Right lobe of liver (tissue), 6 donors: Measurements from ENCODE around the gene SKIC2. TPM values are rescaled to one million over a fixed set of nuclear protein-coding genes. Genes with fewer than 3 reads are reported as not detected.

Experiments
- ATAC-seq, 4 donors: fragments of 200-7000 bp; cut with Tn5 transposase; one replicate each; pipeline ENCODE4 v1.9.1; 2020; ENCODE audit warnings: mild to moderate bottlenecking in 4 of 4, moderate library complexity in 4 of 4
- DNase-seq, 3 donors: peaks; one replicate each; pipeline ENCODE4 v3.0.0-alpha.2; 2020
- H3K27ac ChIP-seq, 3 donors: fragments of 200-600 bp; one replicate each; pipeline ENCODE4 v1.8.0; 2022
- H3K27me3 ChIP-seq, 2 donors: fragments of 200-600 bp; one replicate each; pipeline ENCODE4 v1.8.0; 2022
- H3K36me3 ChIP-seq, 4 donors: fragments of 200-600 bp; sonication (generic) in 1 of 4; one replicate each; pipeline versions ENCODE4 v1.5.1 to v1.8.0; 2017 to 2022; ENCODE audit warnings: control low read depth in 1 of 4
- H3K4me1 ChIP-seq, 4 donors: fragments of 200-600 bp; sonication (generic) in 1 of 4; one replicate each; pipeline versions ENCODE4 v1.5.1 to v1.8.0; 2017 to 2022; ENCODE audit warnings: control low read depth in 1 of 4
- H3K4me3 ChIP-seq, 3 donors: fragments of 200-600 bp; one replicate each; pipeline ENCODE4 v1.8.0; 2022
- H3K9me3 ChIP-seq, 4 donors: fragments of 200-600 bp; sonication (generic) in 1 of 4; one replicate each; pipeline versions ENCODE4 v1.5.1 to v1.8.0; 2017 to 2022; ENCODE audit warnings: control low read depth in 1 of 4
- CTCF ChIP-seq, 4 donors: fragments of 200-600 bp in 3 of 4; fragments of 450-650 bp in 1 of 4; IDR thresholded peaks; one replicate each; pipeline versions ENCODE4 v1.5.1 to v1.8.0; 2016 to 2022; ENCODE audit warnings: antibody characterized with exemption in 4 of 4, mild to moderate bottlenecking in 2 of 4
- POLR2A ChIP-seq: fragments of 450-650 bp; IDR thresholded peaks from one replicate; pipeline ENCODE4 v1.6.1; 2017; ENCODE audit warnings: antibody characterized with exemption, mild to moderate bottlenecking
- WGBS: methylation state at CpG from one replicate; pipeline ENCODE4 v1.1.6; 2018; ENCODE audit warnings: low coverage, low lambda C conversion rate; ENCODE audit not compliant: insufficient coverage; ENCODE audit errors: missing lambda C conversion rate; 5-methylcytosine and 5-hydroxymethylcytosine counted together
- intact Hi-C, 2 donors: fragments of 100-400 bp; cut with DNase I; formaldehyde crosslinking; loops; one replicate each; pipeline versions ENCODE4 v1.11.2 to v1.14.1; 2022
- total RNA-seq, 6 experiments: library from RNA; depleted of rRNA in 2 of 6; stranded (reverse); fragments of >200 nt in 2 of 6; fragmentation: NEBNext Ultra II Directional in 3 of 6; extraction: Animal tissue kit (Norgen Biotek cat#: 25700) in 3 of 6; gene quantifications; one replicate each; pipeline versions ENCODE4 v1.1.0 to v1.2.4, GENCODE V29; 2016 to 2023
- donor health status: DM: no; HTN: yes; CAD: no.
- donor health status: DM: no; HTN: no; CAD: no.
- donor health status: DM: no; HTN: no; CAD: no.
- donor health status: DM: no; HTN: yes; CAD: no.
- donor health status: DM: no; HTN: yes; CAD: no.

SKIC2 gene
- total RNA-seq, 6 experiments from 2014 or later = 26.3 to 73.1 (median 47.1) TPM

- no peak for TF ChIP-seq POLR2A
- TF ChIP-seq CTCF (IDR thresholded peaks at IDR 0.05) = no peak
- H3K9me3 ChIP-seq = no peaks in the 10 kb centered on the region
- 83% methylated on average over 1 of the region's 3 CpGs for WGBS
- DNase-seq (no peak), ATAC-seq (no peak)
- H3K36me3 ChIP-seq = peaks cover 0 to 58% (median 21%) of the 10 kb centered on the region in 4 donors
- intact Hi-C loops = no loop called here
- no peaks in the 10 kb centered on the region for H3K27me3 ChIP-seq
- H3K4me3 ChIP-seq = no peak overlapping the region
- peaks cover 0 to 42% (median 19%) of the 10 kb centered on the region in 4 donors for H3K4me1 ChIP-seq
- peak overlapping the region in 1 of 3 donors; percentile 91 for H3K27ac ChIP-seq
These were observed 15.2 kb upstream of the SKIC2 start for GRCh38 chr6:31943742-31944141.

- Histone ChIP-seq H3K27ac (peak overlapping the region; percentile 51 to 91 (median 66)), H3K9me3 (no peaks in the 10 kb centered on the region), H3K27me3 (no peaks in the 10 kb centered on the region), H3K36me3 (peaks cover 0 to 58% (median 21%) of the 10 kb centered on the region in 4 donors), H3K4me1 (peaks cover 0 to 41% (median 19%) of the 10 kb centered on the region in 4 donors), H3K4me3 (peak overlapping the region in 1 of 3 donors; percentile 78)
- TF ChIP-seq CTCF (IDR thresholded peaks at IDR 0.05) = no peak
- no peak for TF ChIP-seq POLR2A
- 59% methylated on average over 5 of the region's 9 CpGs for WGBS
- intact Hi-C loops = no loop called here
- DNase-seq = no peak
- ATAC-seq = peak in 1 of 4 donors; percentile 17
These were observed 13.8 kb upstream of the SKIC2 start for GRCh38 chr6:31945154-31945506.

GRCh38 chr6:31945507-31946369, 13.2 kb upstream of the SKIC2 start, which contains the start of gene CFB:
Gene CFB (plus strand): TSS chr6:31946095. CDS start chr6:31946222, 127 bp downstream.
- intact Hi-C loops = no loop called here
- Histone ChIP-seq H3K36me3 (peaks cover 0 to 58% (median 24%) of the 10 kb centered on the region in 4 donors), H3K4me3 (peak within 1 kb of the TSS; percentile 57 to 92 (median 78)), H3K9me3 (no peaks in the 10 kb centered on the region), H3K27me3 (no peaks in the 10 kb centered on the region), H3K4me1 (peaks cover 0 to 37% (median 19%) of the 10 kb centered on the region in 4 donors), H3K27ac (peak within 1 kb of the TSS; percentile 89 to 96 (median 91))
- TF ChIP-seq POLR2A (peak; percentile 98), CTCF (IDR thresholded peaks at IDR 0.05) (no peak)
- DNase-seq (peak; percentile 89 to 98 (median 96)), ATAC-seq (peak; percentile 76 to 96 (median 89))
- 10% methylated on average over 6 of the region's 11 CpGs for WGBS

GRCh38 chr6:31946370-31946885, 12.5 kb upstream of the SKIC2 start:
- Histone ChIP-seq H3K4me3 (peak overlapping the region; percentile 57 to 92 (median 78)), H3K9me3 (no peaks in the 10 kb centered on the region), H3K36me3 (peaks cover 0 to 58% (median 28%) of the 10 kb centered on the region in 4 donors), H3K4me1 (peaks cover 0 to 37% (median 16%) of the 10 kb centered on the region in 4 donors), H3K27me3 (no peaks in the 10 kb centered on the region), H3K27ac (peak overlapping the region; percentile 89 to 96 (median 91))
- TF ChIP-seq POLR2A (no peak), CTCF (IDR thresholded peaks at IDR 0.05) (no peak)
- no peak for DNase-seq
- intact Hi-C loops = no loop called here
- peak in 2 of 4 donors; percentile 4 to 9 for ATAC-seq
- 33% methylated on average over 11 of the region's 11 CpGs for WGBS
